ENCODE data around the gene NEK6. TPM values are rescaled to one million over a fixed set of nuclear protein-coding genes. Genes with fewer than 3 reads are reported as not detected.

NEK6 gene
- total RNA-seq, 2 experiments from 2014 or later, result 0.89 to 1.7 TPM

- ChIA-PET CTCF (no interaction called here), POLR2A (no interaction called here)
- Mint-ChIP-seq H3K4me1 (ENCODE audit: low read depth) (no peaks in the 10 kb centered on the region), H3K27ac (no peak overlapping the region), H3K27me3 (no peaks in the 10 kb centered on the region), H3K9me3 (no peaks in the 10 kb centered on the region), H3K4me3 (no peak overlapping the region), H3K36me3 (ENCODE audit: low read depth) (peaks cover 40% of the 10 kb centered on the region)
- Histone ChIP-seq H3K4me1 (ENCODE audit: insufficient read depth, low read length) (no peaks in the 10 kb centered on the region), H3K27ac (ENCODE audit: low read depth in 1 of 2, low read length in 2 of 2) (no peak overlapping the region), H3K27me3 (ENCODE audit: control insufficient read depth in 1 of 2, insufficient read depth in 2 of 2, low read length in 2 of 2) (no peaks in the 10 kb centered on the region), H3K4me3 (ENCODE audit: low read length) (no peak overlapping the region), H3K9me3 (ENCODE audit: control insufficient read depth in 1 of 2, insufficient read depth in 1 of 2, low read length in 2 of 2) (no peaks in the 10 kb centered on the region), H3K36me3 (ENCODE audit: insufficient read depth, low read length) (peaks cover 23% of the 10 kb centered on the region)
- no peak for ATAC-seq (ENCODE audit: poor library complexity)
- no peak for TF ChIP-seq CTCF (IDR thresholded peaks at IDR 0.05)
- DNase-seq, result no peak
- intact Hi-C loops (cut with DNase I, micrococcal nuclease), result no loop called here
These were observed 88.8 kb downstream of the NEK6 start for GRCh38 chr9:124346347-124347163.

- no peaks in the 10 kb centered on the region for H3K9me3 Mint-ChIP-seq
- no peaks in the 10 kb centered on the region for H3K27me3 Mint-ChIP-seq
- intact Hi-C loops (cut with DNase I, micrococcal nuclease), result no loop called here
- no peak for TF ChIP-seq CTCF (IDR thresholded peaks at IDR 0.05)
- peaks cover 48% of the 10 kb centered on the region for H3K36me3 Mint-ChIP-seq (ENCODE audit: low read depth)
- no peak overlapping the region for H3K27ac Mint-ChIP-seq
- ChIA-PET CTCF (no interaction called here), POLR2A (no interaction called here)
- Histone ChIP-seq H3K4me1 (ENCODE audit: insufficient read depth, low read length) (no peaks in the 10 kb centered on the region), H3K4me3 (ENCODE audit: low read length) (no peak overlapping the region), H3K27me3 (ENCODE audit: control insufficient read depth in 1 of 2, insufficient read depth in 2 of 2, low read length in 2 of 2) (no peaks in the 10 kb centered on the region), H3K36me3 (ENCODE audit: insufficient read depth, low read length) (peaks cover 31% of the 10 kb centered on the region), H3K9me3 (ENCODE audit: control insufficient read depth in 1 of 2, insufficient read depth in 1 of 2, low read length in 2 of 2) (no peaks in the 10 kb centered on the region), H3K27ac (ENCODE audit: low read depth in 1 of 2, low read length in 2 of 2) (no peak overlapping the region)
- DNase-seq, result no peak
- no peak for ATAC-seq (ENCODE audit: poor library complexity)
- H3K4me3 Mint-ChIP-seq, result no peak overlapping the region
- H3K4me1 Mint-ChIP-seq (ENCODE audit: low read depth), result no peaks in the 10 kb centered on the region
These were observed 89.6 kb downstream of the NEK6 start for GRCh38 chr9:124347206-124347967.

DNA sequence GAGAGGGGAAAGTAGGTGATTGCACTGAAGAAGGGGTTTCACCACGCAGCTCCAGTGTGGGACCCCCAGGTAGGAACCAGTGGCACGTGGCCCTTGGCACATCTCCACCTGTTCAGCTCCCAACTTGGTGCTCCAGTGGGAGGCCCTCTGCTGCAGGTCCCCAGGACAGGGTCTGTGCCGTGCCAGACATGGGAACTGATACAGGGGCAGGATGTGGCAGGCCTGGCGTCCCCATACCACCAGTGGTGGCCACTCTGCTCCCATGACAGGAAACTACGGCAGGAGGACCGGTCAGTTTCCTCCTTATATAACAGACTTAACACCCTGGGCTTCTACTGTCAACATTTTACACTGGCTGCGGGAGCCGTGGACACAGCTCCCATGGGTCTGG, 90.2 kb downstream of the NEK6 start:
- no peak overlapping the region for H3K27ac ChIP-seq (ENCODE audit: low read depth in 1 of 2, low read length in 2 of 2)
- H3K27me3 ChIP-seq (ENCODE audit: control insufficient read depth in 1 of 2, insufficient read depth in 2 of 2, low read length in 2 of 2), result no peaks in the 10 kb centered on the region
- POLR2A ChIA-PET, result no interaction called here
- H3K27me3 Mint-ChIP-seq, result no peaks in the 10 kb centered on the region
- H3K4me1 Mint-ChIP-seq (ENCODE audit: low read depth), result no peaks in the 10 kb centered on the region
- CTCF ChIA-PET, result no interaction called here
- peaks cover 37% of the 10 kb centered on the region for H3K36me3 ChIP-seq (ENCODE audit: insufficient read depth, low read length)
- TF ChIP-seq CTCF (IDR thresholded peaks at IDR 0.05), result no peak
- peaks cover 54% of the 10 kb centered on the region for H3K36me3 Mint-ChIP-seq (ENCODE audit: low read depth)
- no peak overlapping the region for H3K4me3 Mint-ChIP-seq
- H3K4me3 ChIP-seq (ENCODE audit: low read length), result no peak overlapping the region
- no peaks in the 10 kb centered on the region for H3K9me3 Mint-ChIP-seq
- intact Hi-C loops (cut with DNase I, micrococcal nuclease), result no loop called here
- DNase-seq, result no peak
- H3K27ac Mint-ChIP-seq, result no peak overlapping the region
- no peak for ATAC-seq (ENCODE audit: poor library complexity)
- no peaks in the 10 kb centered on the region for H3K4me1 ChIP-seq (ENCODE audit: insufficient read depth, low read length)
- no peaks in the 10 kb centered on the region for H3K9me3 ChIP-seq (ENCODE audit: control insufficient read depth in 1 of 2, insufficient read depth in 1 of 2, low read length in 2 of 2)
